GM12878 (cell line): ENCODE data around the gene SRSF10.

Source experiments
- GABPA ChIP-seq: IDR thresholded peaks from 2 replicates; pipeline ENCODE4 v1.6.1; 2014; ENCODE audit warnings: antibody characterized with exemption, low read depth, mild to moderate bottlenecking, inconsistent platforms
- HCFC1 ChIP-seq: fragments of 150-350 bp; IDR thresholded peaks from 2 replicates; pipeline ENCODE4 v1.6.1; 2014; ENCODE audit warnings: low read length
- IRF3 ChIP-seq: fragments of 450-650 bp; IDR thresholded peaks from 2 replicates; pipeline ENCODE4 v1.6.1; 2014; ENCODE audit warnings: mild to moderate bottlenecking
- MAX ChIP-seq: IDR thresholded peaks from 2 replicates; pipeline ENCODE4 v1.6.1; 2012; ENCODE audit warnings: low read depth, low read length, improper control_type of control experiment
- MXI1 ChIP-seq: fragments of 150-350 bp; IDR thresholded peaks from 2 replicates; pipeline ENCODE4 v1.6.1; 2011; ENCODE audit warnings: low read depth, mild to moderate bottlenecking, inconsistent platforms, low read length, improper control_type of control experiment
- RAD21 ChIP-seq: IDR thresholded peaks from 2 replicates; pipeline ENCODE4 v1.6.1; 2011; ENCODE audit warnings: mild to moderate bottlenecking, low read depth, low read length, moderate library complexity; ENCODE audit not compliant: insufficient read depth
- RFX5 ChIP-seq: IDR thresholded peaks from 2 replicates; pipeline ENCODE4 v1.6.1; 2011; ENCODE audit warnings: low read depth, low read length, improper control_type of control experiment
- SIN3A ChIP-seq: IDR thresholded peaks from 2 replicates; pipeline ENCODE4 v1.6.1; 2012; ENCODE audit warnings: low read depth, low read length, improper control_type of control experiment
- SMC3 ChIP-seq: IDR thresholded peaks from 2 replicates; pipeline ENCODE4 v1.6.1; 2011; ENCODE audit warnings: low read length, improper control_type of control experiment, borderline replicate concordance
- TBL1XR1 ChIP-seq: IDR thresholded peaks from 2 replicates; pipeline ENCODE4 v1.6.1; 2012; ENCODE audit warnings: low read depth, low read length, improper control_type of control experiment
- TF ChIP-seq, protein P1 (sequence below), 3 experiments: IDR thresholded peaks in 2 of 3; conservative IDR thresholded peaks in 1 of 3; 2 replicates each; pipeline ENCODE4 v1.5.1; 2011; ENCODE audit warnings: low read depth in 3 of 3, low read length in 3 of 3, mild to moderate bottlenecking in 3 of 3, control low read depth in 2 of 3, moderate library complexity in 2 of 3, inconsistent platforms in 1 of 3, mixed read lengths in 1 of 3; ENCODE audit not compliant: control insufficient read depth in 2 of 3, insufficient read depth in 1 of 3; ENCODE audit errors: extremely low read depth in 1 of 3

GRCh38 chr1:23997812-23998211 is 17.7 kb upstream of the SRSF10 start:
- TF ChIP-seq IRF3 (no peak), MAX (no peak), MXI1 (no peak), SIN3A (no peak), RFX5 (no peak), GABPA (no peak), HCFC1 (no peak), SMC3 (no peak), TBL1XR1 (no peak), RAD21 (no peak)
- TF ChIP-seq, protein P1, sequence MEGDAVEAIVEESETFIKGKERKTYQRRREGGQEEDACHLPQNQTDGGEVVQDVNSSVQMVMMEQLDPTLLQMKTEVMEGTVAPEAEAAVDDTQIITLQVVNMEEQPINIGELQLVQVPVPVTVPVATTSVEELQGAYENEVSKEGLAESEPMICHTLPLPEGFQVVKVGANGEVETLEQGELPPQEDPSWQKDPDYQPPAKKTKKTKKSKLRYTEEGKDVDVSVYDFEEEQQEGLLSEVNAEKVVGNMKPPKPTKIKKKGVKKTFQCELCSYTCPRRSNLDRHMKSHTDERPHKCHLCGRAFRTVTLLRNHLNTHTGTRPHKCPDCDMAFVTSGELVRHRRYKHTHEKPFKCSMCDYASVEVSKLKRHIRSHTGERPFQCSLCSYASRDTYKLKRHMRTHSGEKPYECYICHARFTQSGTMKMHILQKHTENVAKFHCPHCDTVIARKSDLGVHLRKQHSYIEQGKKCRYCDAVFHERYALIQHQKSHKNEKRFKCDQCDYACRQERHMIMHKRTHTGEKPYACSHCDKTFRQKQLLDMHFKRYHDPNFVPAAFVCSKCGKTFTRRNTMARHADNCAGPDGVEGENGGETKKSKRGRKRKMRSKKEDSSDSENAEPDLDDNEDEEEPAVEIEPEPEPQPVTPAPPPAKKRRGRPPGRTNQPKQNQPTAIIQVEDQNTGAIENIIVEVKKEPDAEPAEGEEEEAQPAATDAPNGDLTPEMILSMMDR (IDR thresholded peaks at IDR 0.05 in 2 of 3, conservative IDR thresholded peaks at IDR 0.05 in 1 of 3; ENCODE audit: control insufficient read depth in 2 of 3, extremely low read depth in 1 of 3, insufficient read depth in 1 of 3, low read depth in 3 of 3, low read length in 3 of 3): no peak
